Epithelial cell of prostate (primary cell): ENCODE measurements around the gene DKK3.

Experiments
- DNase-seq: peaks from one replicate; pipeline ENCODE4 v3.0.0-alpha.2; 2011; ENCODE audit warnings: low read depth, low spot score
- H3K27ac ChIP-seq: fragments of 450-650 bp; 2 replicates; pipeline ENCODE4 v1.5.1; 2017; ENCODE audit warnings: mild to moderate bottlenecking

The DKK3 gene

GRCh38 chr11:11952036-11952435 lies 56.4 kb downstream of the DKK3 start:
- no peak for DNase-seq
- H3K27ac ChIP-seq: no peak overlapping the region

- DNase-seq: no peak
- no peak overlapping the region for H3K27ac ChIP-seq
These were observed 58.9 kb downstream of the DKK3 start for GRCh38 chr11:11949482-11949881.

- DNase-seq: no peak
These were observed 60.0 kb downstream of the DKK3 start for GRCh38 chr11:11948242-11948947.

GRCh38 chr11:11947825-11948224 lies 60.6 kb downstream of the DKK3 start:
- H3K27ac ChIP-seq: no peak overlapping the region
- DNase-seq: no peak

More at GRCh38 chr11:11948242-11948947, 60.0 kb downstream of the DKK3 start:
- no peak overlapping the region for H3K27ac ChIP-seq

- H3K27ac ChIP-seq: no peak overlapping the region
These were observed 61.5 kb downstream of the DKK3 start for GRCh38 chr11:11946878-11947277.

GRCh38 chr11:11946180-11946579 lies 62.2 kb downstream of the DKK3 start:
- no peak overlapping the region for H3K27ac ChIP-seq
- no peak for DNase-seq

More at GRCh38 chr11:11946878-11947277, 61.5 kb downstream of the DKK3 start:
- no peak for DNase-seq

GRCh38 chr11:11944444-11944843 lies 64.0 kb downstream of the DKK3 start:
- no peak overlapping the region for H3K27ac ChIP-seq
- DNase-seq: no peak

- no peak for DNase-seq
- H3K27ac ChIP-seq: no peak overlapping the region
These were observed 65.8 kb downstream of the DKK3 start for GRCh38 chr11:11942668-11943067.

GRCh38 chr11:11940551-11940950 lies 67.9 kb downstream of the DKK3 start:
- no peak for DNase-seq
- no peak overlapping the region for H3K27ac ChIP-seq

- H3K27ac ChIP-seq: no peak overlapping the region
- DNase-seq: no peak
These were observed 70.5 kb downstream of the DKK3 start for GRCh38 chr11:11937957-11938356.

GRCh38 chr11:11937433-11937832 lies 71.0 kb downstream of the DKK3 start:
- H3K27ac ChIP-seq: no peak overlapping the region

GRCh38 chr11:11935536-11935935 lies 72.9 kb downstream of the DKK3 start:
- no peak for DNase-seq
- no peak overlapping the region for H3K27ac ChIP-seq

More at GRCh38 chr11:11937433-11937832, 71.0 kb downstream of the DKK3 start:
- no peak for DNase-seq

- no peak for DNase-seq
- H3K27ac ChIP-seq: no peak overlapping the region
These were observed 76.9 kb downstream of the DKK3 start for GRCh38 chr11:11931461-11932055.

GRCh38 chr11:11929920-11930319 lies 78.5 kb downstream of the DKK3 start:
- H3K27ac ChIP-seq: no peak overlapping the region
- DNase-seq: no peak

- DNase-seq: no peak
- no peak overlapping the region for H3K27ac ChIP-seq
These were observed 84.6 kb downstream of the DKK3 start for GRCh38 chr11:11923828-11924227.

- no peak overlapping the region for H3K27ac ChIP-seq
- no peak for DNase-seq
These were observed 91.4 kb downstream of the DKK3 start for GRCh38 chr11:11916981-11917399.

GRCh38 chr11:11915625-11916024 lies 92.8 kb downstream of the DKK3 start:
- no peak overlapping the region for H3K27ac ChIP-seq
- no peak for DNase-seq

- DNase-seq: no peak
- H3K27ac ChIP-seq: no peak overlapping the region
These were observed 95.0 kb downstream of the DKK3 start for GRCh38 chr11:11913395-11913794.
